RCC 7860 (cell line): Measurements from ENCODE around the gene SLC25A12.

ENCODE experiments used
- DNase-seq: peaks from one replicate; pipeline ENCODE4 v3.0.0-alpha.2; 2015; ENCODE audit warnings: low spot score
- FAIRE-seq: peaks from 2 replicates; lab custom pipeline; 2012; peaks lifted over from hg19 to GRCh38; lab: Jason Lieb, UNC

SLC25A12 gene

GRCh38 chr2:171889333-171889732 lies 4.7 kb downstream of the SLC25A12 start:
- DNase-seq: no peak
- no peak for FAIRE-seq

- FAIRE-seq (no peak), DNase-seq (no peak)
Measured at GRCh38 chr2:171883275-171883893, 10.7 kb downstream of the SLC25A12 start.

- FAIRE-seq: no peak
- no peak for DNase-seq
Measured at GRCh38 chr2:171882089-171882769, 11.8 kb downstream of the SLC25A12 start.

- FAIRE-seq (no peak), DNase-seq (no peak)
Measured at GRCh38 chr2:171880774-171881173, 13.3 kb downstream of the SLC25A12 start.

- DNase-seq (no peak), FAIRE-seq (no peak)
Measured at GRCh38 chr2:171879865-171880264, 14.2 kb downstream of the SLC25A12 start.

- DNase-seq: no peak
- no peak for FAIRE-seq
Measured at GRCh38 chr2:171878481-171878993, 15.5 kb downstream of the SLC25A12 start.

- no peak for DNase-seq
- no peak for FAIRE-seq
Measured at GRCh38 chr2:171874963-171875362, 19.1 kb downstream of the SLC25A12 start.

GRCh38 chr2:171874517-171874916 lies 19.5 kb downstream of the SLC25A12 start:
- FAIRE-seq: no peak
- DNase-seq: no peak

- DNase-seq: no peak
- FAIRE-seq: no peak
Measured at GRCh38 chr2:171864357-171864985, 29.6 kb downstream of the SLC25A12 start.

- DNase-seq: no peak
- no peak for FAIRE-seq
Measured at GRCh38 chr2:171862501-171862900, 31.5 kb downstream of the SLC25A12 start.

- DNase-seq (no peak), FAIRE-seq (no peak)
Measured at GRCh38 chr2:171858397-171858958, 35.6 kb downstream of the SLC25A12 start.

- DNase-seq: no peak
- FAIRE-seq: no peak
Measured at GRCh38 chr2:171855401-171855800, 38.6 kb downstream of the SLC25A12 start.

GRCh38 chr2:171852366-171852888 lies 41.6 kb downstream of the SLC25A12 start:
- FAIRE-seq: no peak

GRCh38 chr2:171847627-171848026 lies 46.4 kb downstream of the SLC25A12 start:
- DNase-seq (no peak), FAIRE-seq (no peak)

More at GRCh38 chr2:171852366-171852888, 41.6 kb downstream of the SLC25A12 start:
- no peak for DNase-seq

GRCh38 chr2:171846894-171847293 lies 47.1 kb downstream of the SLC25A12 start:
- DNase-seq: no peak
- FAIRE-seq: no peak

- DNase-seq (no peak), FAIRE-seq (no peak)
Measured at GRCh38 chr2:171841996-171842395, 52.0 kb downstream of the SLC25A12 start.

- FAIRE-seq (no peak), DNase-seq (no peak)
Measured at GRCh38 chr2:171837736-171838135, 56.3 kb downstream of the SLC25A12 start.

GRCh38 chr2:171836146-171836910 lies 57.7 kb downstream of the SLC25A12 start:
- no peak for FAIRE-seq

GRCh38 chr2:171835386-171835785 lies 58.7 kb downstream of the SLC25A12 start:
- FAIRE-seq (no peak), DNase-seq (no peak)

More at GRCh38 chr2:171836146-171836910, 57.7 kb downstream of the SLC25A12 start:
- DNase-seq: no peak

GRCh38 chr2:171834286-171834685 lies 59.8 kb downstream of the SLC25A12 start:
- DNase-seq (no peak), FAIRE-seq (no peak)

GRCh38 chr2:171832489-171832888 lies 61.6 kb downstream of the SLC25A12 start:
- no peak for DNase-seq
- FAIRE-seq: no peak
